Measurements from ENCODE around the gene TCEANC2.
"Not testable (repeated sequence)": the region's sequence is repeated elsewhere in the genome, so short reads cannot be mapped to it uniquely, and the experiment has no call there.

The TCEANC2 gene

GRCh38 chr1:54027848-54028247, 25.6 kb upstream of the TCEANC2 start:
- DNase-seq (ENCODE audit: low read depth in 2 of 2) = no peak

GRCh38 chr1:54028306-54029251, 24.8 kb upstream of the TCEANC2 start:
- no peak for DNase-seq (ENCODE audit: low read depth in 2 of 2)

- no peak for DNase-seq (ENCODE audit: low read depth in 2 of 2)
Measured at GRCh38 chr1:54037476-54037875, 15.9 kb upstream of the TCEANC2 start.

GRCh38 chr1:54041806-54042205, 11.6 kb upstream of the TCEANC2 start:
- DNase-seq (ENCODE audit: low read depth in 2 of 2) = no peak

DNA sequence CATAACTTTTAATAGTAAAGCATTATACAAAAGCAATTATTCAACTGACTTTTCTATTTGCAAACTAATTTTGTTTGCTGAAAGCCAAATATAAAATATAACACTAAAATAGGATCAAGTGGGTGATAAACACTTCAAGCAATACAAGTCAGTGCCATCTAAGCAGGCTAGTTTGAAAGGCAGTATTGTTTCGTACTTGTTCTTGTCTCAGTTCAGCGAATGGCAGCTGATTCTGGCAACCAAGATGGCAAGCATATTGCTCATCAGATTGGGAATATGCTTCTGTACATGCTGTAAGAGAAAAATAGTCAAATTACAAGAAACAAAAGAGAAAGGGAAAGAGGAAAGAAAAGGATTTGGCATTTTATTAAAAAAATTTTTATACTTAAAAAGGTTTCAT, 7.9 kb upstream of the TCEANC2 start:
- no peak for DNase-seq (ENCODE audit: low read depth in 2 of 2)

- DNase-seq (ENCODE audit: low read depth in 2 of 2) = no peak
Measured at GRCh38 chr1:54046671-54047383, 6.6 kb upstream of the TCEANC2 start.

DNA sequence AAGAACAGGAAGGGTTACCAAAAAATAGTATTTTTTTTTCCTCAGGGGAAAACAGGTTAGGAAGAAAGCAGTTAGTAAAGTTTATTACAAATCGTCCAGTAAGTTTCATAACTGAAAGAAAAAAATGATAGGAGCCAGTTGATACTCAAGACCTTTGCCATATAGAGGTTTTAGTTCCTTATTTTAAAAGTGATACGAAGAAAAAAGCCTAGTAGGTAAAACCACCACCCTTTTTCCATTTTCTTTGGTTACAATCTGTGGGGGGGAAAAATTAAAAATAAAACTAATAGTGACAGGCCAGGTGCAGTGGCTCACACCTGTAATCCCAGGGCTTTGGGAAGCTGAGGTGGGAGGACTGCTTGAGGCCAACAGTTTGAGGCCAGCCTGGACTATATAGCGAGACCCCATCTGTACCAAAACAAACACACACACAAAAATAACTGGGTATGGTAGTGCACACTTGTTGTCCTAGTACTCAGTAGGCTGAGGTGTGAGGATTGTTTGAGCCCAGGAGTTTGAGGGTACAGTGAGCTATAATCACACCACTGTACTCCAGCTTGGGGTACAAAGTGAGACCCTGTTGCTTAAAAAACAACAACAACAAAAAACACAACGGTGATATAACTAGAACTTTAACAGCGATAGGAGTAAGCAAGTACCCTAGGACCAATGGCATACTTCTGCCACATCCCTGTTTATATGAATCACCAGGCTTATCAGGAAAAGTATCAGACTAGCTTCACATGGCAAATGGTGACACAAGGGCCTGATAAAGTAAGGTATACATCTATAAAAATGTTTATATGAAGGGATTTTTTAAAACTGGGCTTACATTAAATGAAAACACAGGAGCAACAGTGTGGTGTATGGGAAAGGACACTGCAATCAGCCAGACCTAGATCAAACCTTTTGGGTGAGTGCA, 5.8 kb upstream of the TCEANC2 start:
- no peak for DNase-seq (ENCODE audit: low read depth in 2 of 2)

DNA sequence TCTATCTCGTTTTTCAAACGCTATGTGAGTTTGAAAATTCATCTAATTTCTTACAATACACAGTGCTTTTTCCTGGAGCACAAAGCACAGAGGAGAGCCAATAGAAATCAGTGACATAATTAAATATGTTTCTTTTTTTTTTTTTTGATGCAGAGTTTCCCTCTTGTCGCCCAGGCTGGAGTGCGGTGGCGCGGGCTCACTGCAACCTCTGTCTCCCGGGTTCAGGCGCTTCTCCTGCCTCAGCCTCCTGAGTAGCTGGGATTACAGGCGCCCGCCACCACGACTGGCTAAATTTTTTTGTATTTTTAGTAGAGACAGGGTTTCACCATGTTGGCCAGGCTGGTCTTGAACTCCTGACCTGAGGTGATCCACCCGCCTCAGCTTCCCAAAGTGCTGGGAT, 3.0 kb upstream of the TCEANC2 start:
- not testable (repeated sequence) for DNase-seq (ENCODE audit: low read depth in 2 of 2)

GRCh38 chr1:54051933-54052430, 1.4 kb upstream of the TCEANC2 start:
- DNase-seq (ENCODE audit: low read depth in 2 of 2) = no peak

DNA sequence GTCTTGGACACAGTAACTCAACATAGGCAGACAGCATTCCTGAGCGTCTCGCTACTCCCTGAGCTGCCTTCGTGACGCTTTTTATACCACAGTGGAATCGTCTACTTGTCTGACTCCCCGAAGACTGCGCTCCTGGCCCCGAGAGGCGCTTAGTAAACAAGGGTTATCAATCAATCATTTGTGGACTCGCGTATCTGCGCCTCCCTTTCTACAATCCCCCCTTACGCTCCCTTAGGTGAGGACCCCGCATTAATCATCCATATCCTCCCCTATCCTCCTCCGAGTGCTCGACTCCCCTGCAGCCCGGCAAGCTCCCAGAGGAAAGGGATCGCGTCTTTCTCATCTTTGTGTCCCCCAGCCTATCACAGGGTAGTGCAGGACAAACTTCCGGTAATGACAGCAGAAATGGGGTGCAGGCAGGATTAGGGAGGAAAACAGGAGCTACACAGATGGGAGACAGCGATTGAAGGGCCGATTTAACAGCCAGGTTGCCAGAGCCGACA, 926 bp upstream of the TCEANC2 start:
- peak; percentile 1 to 5 for DNase-seq (ENCODE audit: low read depth in 2 of 2)

DNA sequence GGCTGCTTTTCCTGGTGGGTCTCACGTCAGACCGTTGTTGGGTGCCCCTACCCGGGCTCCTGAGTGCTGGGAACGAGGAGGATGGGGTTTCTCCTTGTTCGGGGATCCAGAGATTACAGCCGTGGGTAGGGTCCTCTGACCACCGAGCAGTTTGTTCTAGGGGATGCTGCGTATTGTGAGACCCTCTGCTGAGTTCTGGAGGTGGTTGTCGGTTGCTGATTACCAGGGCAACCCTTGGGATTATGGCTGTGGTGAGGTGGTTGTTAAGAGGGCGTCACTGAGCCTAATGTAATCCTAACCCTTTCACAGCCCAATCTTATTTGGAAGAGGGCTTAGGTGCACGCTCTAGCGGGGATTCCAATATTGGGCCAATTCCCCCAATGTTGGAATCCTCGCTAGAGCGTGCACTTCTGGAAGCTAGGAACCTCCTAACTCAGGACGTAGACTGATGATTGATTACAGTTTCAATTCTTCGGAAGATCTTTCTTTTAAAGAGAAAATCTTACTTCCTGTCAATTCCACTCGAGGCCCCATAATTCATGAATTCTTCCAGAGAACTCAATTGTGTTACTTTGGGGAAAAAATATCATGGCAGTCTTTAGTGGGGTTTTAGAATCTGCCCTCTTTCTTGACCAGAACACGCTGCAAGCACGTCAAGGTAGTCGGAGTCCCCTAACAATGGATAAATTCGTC, 483 bp downstream of the TCEANC2 start:
- DNase-seq (ENCODE audit: low read depth in 2 of 2) = no peak

GRCh38 chr1:54054438-54054749, 986 bp downstream of the TCEANC2 start:
- no peak for DNase-seq (ENCODE audit: low read depth in 2 of 2)

DNA sequence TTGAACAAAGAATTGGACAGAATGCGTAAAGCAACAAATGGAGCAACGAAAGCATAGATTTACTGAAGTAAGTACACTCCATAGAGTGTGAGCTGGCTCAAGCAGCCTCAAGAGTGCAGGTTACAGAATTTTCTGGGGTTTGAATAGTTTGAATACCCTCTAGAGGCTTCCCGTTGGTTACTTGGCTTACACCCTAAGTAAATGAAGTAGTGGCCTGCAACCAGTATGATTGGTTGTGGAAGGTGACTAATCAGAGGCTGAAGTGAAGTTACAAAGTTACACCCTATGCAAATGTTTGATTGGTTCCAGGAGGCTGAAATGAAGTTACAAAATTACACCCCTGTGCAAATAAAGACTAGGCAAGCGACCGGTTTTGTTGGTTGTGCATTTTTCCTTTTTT, 10.9 kb downstream of the TCEANC2 start:
- no peak for DNase-seq (ENCODE audit: low read depth in 2 of 2)

GRCh38 chr1:54069791-54070170, 16.4 kb downstream of the TCEANC2 start:
- DNase-seq (ENCODE audit: low read depth in 2 of 2) = no peak

- DNase-seq (ENCODE audit: low read depth in 2 of 2) = no peak
Measured at GRCh38 chr1:54070171-54070837, 16.9 kb downstream of the TCEANC2 start.

DNA sequence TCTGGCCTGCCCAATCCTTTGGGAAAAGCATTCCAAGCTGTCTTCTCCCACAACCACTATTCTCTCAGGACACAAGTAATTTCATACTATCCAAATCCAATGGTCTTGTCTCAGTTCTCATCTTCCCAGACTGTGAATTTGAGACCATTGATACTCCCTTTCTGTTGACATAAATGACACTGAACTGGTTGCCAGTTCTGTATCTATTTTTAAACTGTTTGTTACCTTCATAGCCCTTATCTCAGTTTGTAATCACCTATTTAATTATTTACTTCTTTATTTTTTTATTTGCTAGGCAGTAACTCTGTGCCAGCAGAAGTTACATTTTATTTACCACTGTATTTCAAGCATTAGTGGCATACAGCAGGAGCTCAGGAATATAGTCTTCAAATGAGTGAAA, 24.0 kb downstream of the TCEANC2 start:
- no peak for DNase-seq (ENCODE audit: low read depth in 2 of 2)

DNA sequence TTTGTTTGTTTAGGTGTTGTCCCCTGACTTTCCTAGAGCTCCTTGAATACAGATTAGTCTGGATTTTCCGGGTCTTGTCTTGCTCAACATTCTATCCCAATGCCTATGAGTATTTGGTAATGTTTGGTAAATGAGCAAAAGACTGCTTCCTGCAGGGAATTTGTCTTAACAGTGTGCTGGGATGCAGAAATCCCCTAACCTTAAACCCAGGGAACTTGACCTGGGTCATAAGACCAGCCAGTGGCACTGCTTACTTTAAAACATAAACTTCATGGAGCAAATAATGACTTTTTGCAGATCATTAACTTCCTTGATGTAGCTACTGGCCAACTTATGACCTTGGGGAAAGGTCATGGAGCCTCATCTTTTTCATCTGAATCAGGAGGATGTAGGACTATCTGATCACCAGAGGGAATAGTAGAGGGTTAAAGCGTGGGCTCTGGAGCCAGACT, 27.2 kb downstream of the TCEANC2 start:
- DNase-seq (ENCODE audit: low read depth in 2 of 2) = no peak

DNA sequence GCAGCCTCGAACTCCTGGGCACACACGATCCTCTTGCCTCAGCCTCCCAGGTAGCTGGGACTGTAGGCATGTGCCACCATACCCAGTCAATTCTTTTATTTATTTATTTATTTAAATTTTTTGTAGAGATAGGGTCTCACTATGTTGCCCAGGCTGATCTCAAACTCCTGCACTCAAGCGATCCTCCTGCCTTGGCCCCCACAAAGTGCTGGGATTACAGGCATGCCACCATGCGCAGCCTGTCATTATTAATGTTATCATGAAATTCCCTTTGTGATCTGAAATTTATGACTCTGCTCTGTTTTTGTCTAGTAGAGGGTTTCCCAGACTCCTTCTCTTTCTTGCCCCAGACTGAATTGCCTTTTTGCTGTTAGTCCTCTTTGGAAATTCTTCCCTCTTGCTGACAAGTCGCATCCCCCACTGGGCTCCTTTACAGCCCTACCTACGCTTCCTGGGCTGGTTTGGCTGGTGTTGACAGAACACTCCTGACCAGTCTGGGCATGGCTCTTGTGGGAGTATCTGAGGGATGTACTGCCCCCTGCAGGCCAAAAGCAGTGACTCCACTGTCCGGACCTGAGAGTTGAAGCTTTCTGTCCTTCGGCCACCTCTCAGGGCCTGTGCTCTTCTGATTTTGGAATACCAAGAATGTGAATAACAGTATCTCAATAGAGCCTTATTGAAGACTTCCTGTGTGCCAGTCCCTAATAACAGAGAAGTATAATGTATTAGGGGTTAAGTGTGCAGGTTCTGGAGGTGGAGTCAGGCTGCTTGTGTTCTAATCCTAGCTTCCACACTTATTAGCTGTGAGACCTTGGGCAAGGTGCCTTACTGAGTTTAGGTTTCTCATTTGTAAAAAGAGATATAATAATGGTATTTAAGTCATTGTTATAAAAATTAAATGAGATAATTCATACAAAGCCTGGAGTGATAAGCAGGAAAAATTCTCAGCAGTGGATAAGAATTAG, 28.2 kb downstream of the TCEANC2 start:
- DNase-seq (ENCODE audit: low read depth in 2 of 2) = peak; percentile 9 to 10

DNA sequence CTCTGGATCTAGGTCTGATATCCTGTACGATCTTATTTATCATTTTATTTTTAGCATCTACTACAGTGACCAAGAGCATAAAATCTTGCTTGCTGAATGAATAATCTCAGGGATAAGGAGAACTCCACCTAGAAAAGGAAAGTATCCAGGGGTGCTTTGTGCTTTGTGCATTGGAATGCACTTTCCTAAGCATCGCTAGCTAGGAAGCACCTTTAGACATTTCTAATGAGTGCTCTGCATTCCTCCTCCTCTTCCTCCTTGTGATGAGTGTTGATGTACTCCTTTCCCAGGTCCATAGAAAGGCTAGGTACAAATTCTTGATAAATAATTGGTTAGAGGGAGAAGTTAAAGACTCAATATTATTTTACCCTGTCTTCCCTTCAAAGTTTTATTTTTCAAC, 31.4 kb downstream of the TCEANC2 start:
- no peak for DNase-seq (ENCODE audit: low read depth in 2 of 2)

Data from stimulated activated CD8-positive, alpha-beta memory T cell treated with anti-CD3 and anti-CD28 coated beads, Interleukin-7, amount 100 ng/mL, for 1 hour (primary cell).